Testis (tissue), 2 donors: ENCODE results near the gene MLLT1.

Source experiments
- CTCF ChIP-seq, 3 experiments: fragments of 450-650 bp in 2 of 3; fragments of 200-600 bp in 1 of 3; sonication (generic) in 1 of 3; IDR thresholded peaks; one replicate each; pipeline ENCODE4 v1.5.1; 2016 to 2019; ENCODE audit warnings: antibody characterized with exemption in 3 of 3, mild to moderate bottlenecking in 2 of 3, moderate library complexity in 1 of 3
- POLR2A ChIP-seq: fragments of 450-650 bp; IDR thresholded peaks from one replicate; pipeline ENCODE4 v1.6.1; 2017; ENCODE audit warnings: antibody characterized with exemption, mild to moderate bottlenecking, moderate library complexity

DNA sequence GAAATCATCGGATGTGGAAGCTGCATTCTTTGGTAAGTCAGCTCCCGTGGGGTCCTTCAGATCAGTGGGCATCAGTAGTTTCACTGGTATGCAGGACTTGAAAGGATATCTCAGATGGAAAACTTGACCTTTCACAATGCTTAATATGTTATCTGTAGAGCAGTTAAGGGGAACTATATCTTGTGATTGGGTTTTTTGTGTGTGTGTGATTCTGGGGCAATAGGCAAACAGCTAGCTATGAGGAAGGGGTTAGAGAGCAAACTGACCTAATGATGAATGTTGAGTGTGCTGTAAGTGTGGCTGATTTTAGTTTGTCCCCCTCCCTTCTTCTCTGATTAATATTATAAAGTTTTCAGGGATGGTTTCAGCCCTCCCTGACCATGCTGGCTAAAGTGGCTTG is 91.0 kb downstream of the MLLT1 start:
- TF ChIP-seq CTCF (IDR thresholded peaks at IDR 0.05) (no peak), POLR2A (no peak)
